Astrocyte of the hippocampus (primary cell): ENCODE data around the gene LYL1.

Source experiments
- DNase-seq: peaks from one replicate; pipeline ENCODE4 v3.0.0; 2011; ENCODE audit warnings: low read depth, low spot score

Gene LYL1

DNA sequence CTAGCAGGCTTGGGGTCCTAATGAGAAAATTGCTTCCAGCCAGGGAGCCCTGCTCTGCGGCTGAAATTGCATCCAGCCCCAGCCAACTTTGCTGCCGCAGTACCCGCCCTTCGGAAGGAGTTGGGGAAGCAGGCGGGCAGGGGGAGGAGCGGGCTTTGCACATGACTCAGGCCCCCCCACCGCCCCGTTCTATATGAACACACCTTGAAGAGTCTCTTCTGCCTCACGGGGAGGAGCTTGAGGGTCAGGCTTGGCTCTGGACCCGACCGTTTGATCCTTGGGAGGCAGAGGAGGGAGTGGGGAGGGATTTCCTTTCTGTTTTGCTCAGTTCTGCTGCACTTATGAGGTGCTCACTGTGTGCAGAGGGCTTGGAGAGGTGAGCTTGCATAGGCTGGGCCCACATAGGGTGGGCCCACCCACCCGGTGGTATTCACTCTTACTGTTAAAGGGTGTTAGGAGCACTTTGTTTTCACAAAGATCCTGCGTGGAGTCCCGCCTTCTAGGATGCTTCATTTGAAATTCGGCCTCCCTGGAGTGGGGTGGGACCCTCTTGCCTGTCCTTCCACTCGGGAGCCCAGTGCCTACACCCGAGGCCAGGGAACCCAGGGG is 46.5 kb downstream of the LYL1 start:
- DNase-seq, result peak; percentile 91

- DNase-seq, result peak; percentile 98
Observed at GRCh38 chr19:13055213-13056051, 47.2 kb downstream of the LYL1 start.

DNA sequence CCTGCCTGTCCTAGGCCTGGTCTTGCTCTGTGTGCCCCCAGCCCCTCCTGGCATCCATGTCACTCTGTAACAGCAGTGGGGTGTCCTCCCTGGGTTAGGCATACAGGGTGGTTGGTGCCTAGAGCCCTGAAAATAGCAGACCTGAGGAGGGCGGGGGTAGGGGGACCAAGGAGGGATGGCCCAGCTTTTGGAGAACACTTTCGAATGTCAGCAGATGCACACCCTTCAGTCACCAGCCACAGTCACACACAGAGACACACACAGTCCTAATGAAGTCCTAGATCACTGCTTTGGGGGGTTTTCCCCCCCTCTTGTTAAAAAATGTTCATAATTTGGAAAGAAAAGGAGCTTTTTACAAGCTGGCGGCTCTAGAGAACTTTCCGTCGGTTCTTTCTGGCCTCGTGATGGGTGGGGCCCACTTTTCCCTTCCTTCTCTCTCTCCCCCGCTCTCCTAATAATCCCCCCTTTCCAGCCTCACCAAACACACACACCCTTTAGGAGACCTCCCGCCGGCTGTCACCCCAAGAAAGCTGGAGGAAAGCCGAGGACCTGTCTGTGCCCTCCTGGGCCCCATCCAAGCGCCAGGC is 47.9 kb downstream of the LYL1 start:
- peak; percentile 51 for DNase-seq

DNA sequence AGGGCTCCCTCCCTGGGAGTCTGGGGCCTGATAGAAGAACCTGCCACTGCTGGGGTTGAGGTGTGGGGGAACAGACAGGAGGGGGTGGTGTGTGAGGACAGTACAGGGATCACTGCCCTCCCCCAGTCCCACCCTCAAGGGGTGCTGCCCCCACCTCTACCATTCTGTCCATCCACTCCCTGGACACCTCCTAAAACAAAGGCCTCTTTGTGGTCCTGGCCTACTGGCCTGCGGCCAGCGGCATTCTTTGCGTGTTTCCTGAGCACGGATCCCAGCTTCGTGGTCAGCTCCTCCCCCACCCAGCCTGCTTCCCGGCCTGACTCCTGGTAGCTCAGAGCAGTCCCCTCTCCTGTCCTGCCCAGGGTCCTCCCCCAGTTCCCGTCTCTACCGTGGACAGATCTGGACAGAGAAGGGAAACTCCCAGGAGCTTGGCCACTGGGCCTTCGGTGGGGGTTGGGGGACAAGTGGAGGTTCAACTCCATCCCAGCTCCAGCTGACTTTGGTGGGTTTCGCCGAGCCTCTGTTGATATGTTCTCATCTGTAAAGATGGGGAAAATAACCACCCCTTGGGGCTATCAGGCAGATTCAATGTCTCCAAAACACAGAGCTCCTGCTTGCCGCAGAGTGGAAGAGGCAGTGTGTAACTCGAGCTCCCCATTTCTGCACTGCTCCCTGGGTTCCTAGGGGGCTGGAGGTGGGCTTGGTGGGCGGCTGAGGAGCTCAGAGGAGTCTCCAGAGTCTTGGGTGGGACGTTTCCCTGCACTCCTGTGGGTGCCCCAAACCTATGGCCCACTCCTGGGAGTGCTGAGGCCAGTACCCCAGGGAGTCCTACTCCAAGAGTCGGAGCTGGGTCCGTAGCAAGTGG is 48.7 kb downstream of the LYL1 start:
- DNase-seq, result peak; percentile 100

GRCh38 chr19:13053238-13053637 is 49.4 kb downstream of the LYL1 start:
- no peak for DNase-seq

- DNase-seq, result no peak
Observed at GRCh38 chr19:13052447-13053175, 50.0 kb downstream of the LYL1 start.

GRCh38 chr19:13051557-13052165 is 51.0 kb downstream of the LYL1 start:
- peak; percentile 76 for DNase-seq

- DNase-seq, result no peak
Observed at GRCh38 chr19:13050274-13050673, 52.4 kb downstream of the LYL1 start.
